Astrocyte of the cerebellum (primary cell): ENCODE measurements around the gene FGF4.

Experiments used
- DNase-seq: peaks from one replicate; pipeline ENCODE4 v3.0.0-alpha.2; 2011; ENCODE audit warnings: low read depth
- H3K4me3 ChIP-seq: 2 replicates; pipeline ENCODE4 v1.5.1; 2011; ENCODE audit warnings: mild to moderate bottlenecking, low read depth, low read length, moderate library complexity
- CTCF ChIP-seq: IDR thresholded peaks from 2 replicates; pipeline ENCODE4 v1.5.1; 2012; ENCODE audit warnings: low read length, low read depth, moderate library complexity, mild to moderate bottlenecking; ENCODE audit errors: missing control alignments
- in situ Hi-C: cut with HindIII; loops from 2 replicates; pipeline ENCODE4 v1.10.0; 2017; ENCODE audit warnings: low sequenced_read_pairs

Gene FGF4

GRCh38 chr11:69730500-69730899, 44.6 kb downstream of the FGF4 start:
- no peak overlapping the region for H3K4me3 ChIP-seq
- no peak for TF ChIP-seq CTCF
- in situ Hi-C loops: no loop called here
- DNase-seq: no peak

DNA sequence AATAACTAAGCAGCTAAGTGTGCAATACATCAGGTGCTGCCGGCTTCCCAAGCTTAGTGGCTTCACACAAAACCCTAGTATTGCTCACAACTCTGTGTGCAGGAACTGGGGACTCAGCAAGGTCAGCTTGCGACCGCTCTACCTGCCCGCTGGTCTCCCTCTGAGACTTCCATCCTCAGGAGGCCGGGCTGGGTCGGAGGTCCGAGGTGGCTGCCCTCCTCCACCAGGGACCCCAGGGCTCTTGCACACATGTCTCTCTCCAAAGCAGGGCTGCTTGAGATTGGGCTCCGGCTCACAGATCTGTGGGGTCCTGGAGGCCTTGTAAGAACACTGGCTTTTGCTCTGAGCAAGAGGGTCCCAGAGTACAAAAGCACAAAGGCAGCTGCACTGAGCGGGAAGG, 45.9 kb downstream of the FGF4 start:
- no peak for DNase-seq

GRCh38 chr11:69727266-69727665, 47.9 kb downstream of the FGF4 start:
- in situ Hi-C loops: no loop called here
- no peak for TF ChIP-seq CTCF
- no peak for DNase-seq
- no peak overlapping the region for H3K4me3 ChIP-seq

More for the DNA sequence above, 45.9 kb downstream of the FGF4 start:
- TF ChIP-seq CTCF: no peak
- no peak overlapping the region for H3K4me3 ChIP-seq
- in situ Hi-C loops: no loop called here

DNA sequence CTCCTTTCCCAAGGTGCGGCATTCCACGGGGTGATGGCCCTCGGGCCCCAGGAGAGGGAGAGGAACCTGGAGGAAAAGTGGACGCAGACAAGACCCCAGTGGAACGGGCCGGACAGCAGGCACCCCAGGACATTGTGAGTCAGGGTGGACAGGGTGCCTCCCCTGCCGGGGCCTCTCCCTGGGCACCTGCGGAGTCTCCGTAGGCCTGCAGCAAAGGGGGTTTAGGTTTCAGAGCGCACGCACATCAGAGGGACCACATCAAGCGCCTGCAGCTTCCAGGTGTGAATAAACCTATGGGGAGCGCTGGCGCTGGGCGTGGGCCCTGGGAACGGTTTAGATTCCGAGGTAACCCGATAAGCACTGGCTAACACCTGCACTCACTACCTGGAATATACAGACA, 48.7 kb downstream of the FGF4 start:
- no peak for DNase-seq
- in situ Hi-C loops: no loop called here
- TF ChIP-seq CTCF: no peak
- no peak overlapping the region for H3K4me3 ChIP-seq

DNA sequence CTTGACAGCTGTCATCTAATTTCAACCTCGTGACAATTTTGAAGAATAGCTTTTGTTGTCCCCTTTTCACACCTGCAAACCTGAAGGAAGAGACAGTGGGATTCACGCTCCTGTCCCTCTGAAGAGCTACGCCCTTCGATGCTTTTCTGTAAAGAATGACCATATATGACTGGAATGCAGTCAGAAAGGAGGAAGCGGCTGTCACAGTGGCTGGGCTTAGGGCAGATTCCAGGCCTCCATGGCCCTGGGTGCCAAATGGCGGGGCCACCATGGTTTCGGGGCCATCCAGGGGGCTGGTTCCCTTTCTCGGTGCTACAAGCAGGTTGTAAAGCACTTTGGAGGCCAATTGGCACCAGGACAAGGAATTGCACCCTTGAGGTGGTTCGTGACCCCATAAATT, 49.1 kb downstream of the FGF4 start:
- in situ Hi-C loops: no loop called here
- no peak for DNase-seq
- TF ChIP-seq CTCF: no peak
- no peak overlapping the region for H3K4me3 ChIP-seq

DNA sequence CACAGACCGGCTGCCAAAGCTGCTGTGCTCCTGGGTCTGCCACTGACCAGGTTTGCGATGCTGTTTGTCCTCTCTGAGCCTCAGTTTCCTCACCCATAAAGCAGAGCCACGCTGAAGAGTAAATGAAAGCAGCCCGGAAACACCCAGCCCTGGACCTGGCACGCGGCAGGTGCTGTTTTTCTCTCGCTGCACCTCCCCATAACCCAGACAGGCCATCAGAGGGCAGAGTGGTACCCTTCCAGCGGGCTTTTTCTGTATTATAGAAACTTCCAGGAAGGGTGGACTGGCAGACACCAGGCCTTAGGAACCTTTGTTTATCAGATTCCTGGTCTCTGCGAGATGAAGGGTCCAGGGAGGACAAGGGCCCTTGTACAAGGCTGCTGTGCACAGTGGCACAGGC, 53.4 kb downstream of the FGF4 start:
- no peak overlapping the region for H3K4me3 ChIP-seq
- no peak for DNase-seq
- in situ Hi-C loops: no loop called here
- peak; percentile 28 for TF ChIP-seq CTCF

DNA sequence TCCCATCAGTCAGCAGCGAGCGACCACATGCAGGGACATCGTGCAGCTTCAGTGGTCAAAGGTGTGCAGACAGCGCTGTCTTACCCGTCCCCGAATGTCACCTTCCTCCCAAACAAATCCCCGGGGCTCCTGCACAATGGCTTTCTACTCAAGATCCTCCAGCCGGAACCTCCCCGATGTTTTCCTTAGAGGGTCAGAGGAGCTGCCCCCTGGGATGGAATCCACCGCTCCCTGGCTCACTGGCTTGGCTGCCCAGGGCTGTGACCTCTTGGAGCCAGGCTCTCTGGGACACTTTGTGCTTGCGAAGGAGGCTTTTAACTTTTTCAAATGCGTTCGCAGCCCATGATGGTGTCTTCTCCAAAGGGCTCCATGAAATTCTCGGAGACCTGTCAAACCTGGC, 54.0 kb downstream of the FGF4 start:
- H3K4me3 ChIP-seq: no peak overlapping the region
- no peak for DNase-seq
- in situ Hi-C loops: no loop called here
- TF ChIP-seq CTCF: no peak
